ENCODE measurements around the gene TRIM17.
A peak's percentile ranks its signal among the peaks of the same experiment; 100 is the strongest.

TRIM17 gene

GRCh38 chr1:228400237-228400651, 16.4 kb downstream of the TRIM17 start:
- DNase-seq: no peak

GRCh38 chr1:228399531-228400236, 17.0 kb downstream of the TRIM17 start:
- no peak for DNase-seq

- DNase-seq: no peak
These were observed 17.8 kb downstream of the TRIM17 start for GRCh38 chr1:228398741-228399461.

GRCh38 chr1:228397966-228398365, 18.7 kb downstream of the TRIM17 start:
- DNase-seq: no peak

- no peak for DNase-seq
These were observed 19.6 kb downstream of the TRIM17 start for GRCh38 chr1:228396770-228397662.

- DNase-seq: no peak
These were observed 21.9 kb downstream of the TRIM17 start for GRCh38 chr1:228394571-228395394.

GRCh38 chr1:228393811-228394570, 22.7 kb downstream of the TRIM17 start:
- no peak for DNase-seq

GRCh38 chr1:228393268-228393701, 23.4 kb downstream of the TRIM17 start:
- no peak for DNase-seq

- DNase-seq: no peak
These were observed 24.3 kb downstream of the TRIM17 start for GRCh38 chr1:228392111-228392936.

- DNase-seq: no peak
These were observed 25.1 kb downstream of the TRIM17 start for GRCh38 chr1:228391411-228392020.

GRCh38 chr1:228390649-228391048, 26.0 kb downstream of the TRIM17 start:
- no peak for DNase-seq

- no peak for DNase-seq
These were observed 29.3 kb downstream of the TRIM17 start for GRCh38 chr1:228387321-228387720.

- DNase-seq: no peak
These were observed 31.4 kb downstream of the TRIM17 start for GRCh38 chr1:228385232-228385631.

GRCh38 chr1:228383773-228384172, 32.9 kb downstream of the TRIM17 start:
- DNase-seq: no peak

- DNase-seq: no peak
These were observed 35.3 kb downstream of the TRIM17 start for GRCh38 chr1:228381356-228381755.

- DNase-seq: no peak
These were observed 37.0 kb downstream of the TRIM17 start for GRCh38 chr1:228379666-228380065.

GRCh38 chr1:228378873-228379460, 37.7 kb downstream of the TRIM17 start:
- no peak for DNase-seq

GRCh38 chr1:228378090-228378872, 38.4 kb downstream of the TRIM17 start:
- peak; percentile 64 for DNase-seq

GRCh38 chr1:228377664-228378089, 39.0 kb downstream of the TRIM17 start:
- no peak for DNase-seq
